Muscle of back (tissue), 11 donors: ENCODE measurements around the gene RARRES2. TPM values are rescaled to one million over a fixed set of nuclear protein-coding genes. Genes with fewer than 3 reads are reported as not detected.
A peak's percentile ranks its signal among the peaks of the same experiment; 100 is the strongest.

Source experiments
- DNase-seq, 3 donors: peaks; one replicate each; pipeline versions ENCODE4 v3.0.0 to v3.0.0-alpha.2; 2013
- polyA plus RNA-seq, 10 donors: library from polyadenylated mRNA; unstranded; fragments of 120-200 nt; gene quantifications; one replicate each; pipeline ENCODE4 v1.2.1, GENCODE V29; 2013; ENCODE audit not compliant: insufficient read length in 10 of 10

Gene RARRES2
- polyA plus RNA-seq, 10 donors, result 35.4 to 70.6 (median 47.5) TPM

GRCh38 chr7:150378115-150378852 lies 36.9 kb upstream of the RARRES2 start:
- peak in 2 of 3 donors; percentile 46 to 72 for DNase-seq

GRCh38 chr7:150377635-150378034 lies 36.2 kb upstream of the RARRES2 start:
- DNase-seq, result no peak

- DNase-seq, result no peak
Observed at GRCh38 chr7:150377196-150377595, 35.8 kb upstream of the RARRES2 start.

- DNase-seq, result no peak
Observed at GRCh38 chr7:150376560-150376959, 35.1 kb upstream of the RARRES2 start.

GRCh38 chr7:150375662-150376521 lies 34.5 kb upstream of the RARRES2 start:
- no peak for DNase-seq

- DNase-seq, result no peak
Observed at GRCh38 chr7:150374472-150374871, 33.0 kb upstream of the RARRES2 start.

- no peak for DNase-seq
Observed at GRCh38 chr7:150374026-150374425, 32.6 kb upstream of the RARRES2 start.

- DNase-seq, result no peak
Observed at GRCh38 chr7:150373049-150373801, 31.8 kb upstream of the RARRES2 start.

GRCh38 chr7:150372271-150373048 lies 31.0 kb upstream of the RARRES2 start:
- no peak for DNase-seq

GRCh38 chr7:150371996-150372270 lies 30.5 kb upstream of the RARRES2 start:
- no peak for DNase-seq

- DNase-seq, result no peak
Observed at GRCh38 chr7:150371131-150371995, 29.9 kb upstream of the RARRES2 start.

GRCh38 chr7:150370612-150371071 lies 29.2 kb upstream of the RARRES2 start:
- no peak for DNase-seq

GRCh38 chr7:150369748-150370501 lies 28.5 kb upstream of the RARRES2 start:
- DNase-seq, result no peak

- DNase-seq, result peak; percentile 63 to 77 (median 64)
Observed at GRCh38 chr7:150368884-150369747, 27.7 kb upstream of the RARRES2 start.

- peak; percentile 86 to 95 (median 92) for DNase-seq
Observed at GRCh38 chr7:150368096-150368883, 26.9 kb upstream of the RARRES2 start, which contains the start of gene REPIN1. REPIN1 (plus strand) TSS chr7:150368822; CDS start chr7:150369712, 890 bp downstream.

GRCh38 chr7:150367677-150368095 lies 26.3 kb upstream of the RARRES2 start:
- DNase-seq, result no peak

GRCh38 chr7:150365673-150366398 lies 24.4 kb upstream of the RARRES2 start:
- no peak for DNase-seq
